ELR (cell line): ENCODE data around the gene ARPC4.
A peak's percentile ranks its signal among the peaks of the same experiment; 100 is the strongest.

Experiments
- DNase-seq: peaks from one replicate; pipeline ENCODE4 v3.0.0-alpha.2; 2015; ENCODE audit warnings: low read depth

ARPC4 gene

DNA sequence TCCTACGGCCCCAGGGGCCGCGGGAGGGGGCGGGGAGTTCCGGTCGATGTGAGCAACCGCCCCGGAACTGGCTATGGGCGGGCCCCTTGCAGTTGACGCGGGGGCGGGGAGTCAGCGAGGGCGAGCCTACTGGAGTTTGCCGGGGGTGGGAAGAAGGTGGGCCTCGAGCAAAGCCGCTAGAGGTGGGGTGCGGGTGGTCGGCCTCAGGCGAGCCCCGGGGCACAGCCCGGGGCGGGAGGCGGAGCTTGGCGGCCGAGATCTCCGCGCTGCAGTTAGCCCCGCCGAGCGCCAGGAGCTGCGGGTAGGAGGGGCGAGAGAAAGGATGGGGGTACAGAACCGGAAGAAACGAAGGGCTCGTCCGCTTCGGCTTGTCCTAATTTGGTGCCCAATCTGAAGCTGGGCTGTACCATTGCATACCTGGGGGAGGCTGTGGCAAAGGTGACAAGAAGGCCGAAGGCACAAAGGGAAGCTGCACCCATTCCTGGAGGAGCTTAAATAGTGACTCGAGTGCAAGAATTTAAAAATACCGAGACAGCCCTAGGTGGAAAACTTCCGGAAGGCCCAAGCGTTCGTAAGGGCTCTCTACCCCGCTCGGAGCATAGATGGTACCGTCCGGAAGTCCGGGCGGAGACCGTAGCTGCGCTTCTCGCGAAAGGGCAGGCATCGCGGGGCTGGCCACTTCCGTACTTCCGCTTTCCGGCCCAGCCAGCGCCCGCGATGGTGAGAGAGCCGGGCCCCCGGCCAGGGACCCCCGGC lies at the start of gene ARPC4, which contains the start of gene TADA3:
Gene ARPC4 (plus strand): TSS at position 678 of the 756 bp plus-strand sequence. CDS start 40 bp downstream, at position 718.
Gene TADA3 (minus strand): TSS at position 69 of the 756 bp plus-strand sequence. CDS start 1,007 bp downstream, outside the sequence.
- DNase-seq, result peak; percentile 96

DNA sequence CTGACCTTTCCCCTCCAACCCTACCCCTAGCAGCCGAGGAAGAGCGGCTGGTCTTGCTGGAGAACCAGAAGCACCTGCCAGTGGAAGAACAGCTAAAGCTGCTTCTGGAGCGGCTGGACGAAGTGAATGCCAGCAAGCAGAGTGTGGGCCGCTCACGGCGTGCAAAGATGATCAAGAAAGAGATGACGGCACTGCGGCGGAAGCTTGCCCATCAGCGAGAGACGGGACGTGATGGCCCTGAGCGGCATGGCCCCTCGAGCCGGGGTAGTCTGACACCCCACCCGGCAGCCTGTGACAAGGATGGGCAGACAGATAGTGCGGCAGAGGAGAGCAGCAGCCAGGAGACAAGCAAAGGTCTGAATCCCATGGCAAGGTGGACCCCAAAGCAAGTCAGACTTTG lies 49.3 kb upstream of the ARPC4 start:
- no peak for DNase-seq

DNA sequence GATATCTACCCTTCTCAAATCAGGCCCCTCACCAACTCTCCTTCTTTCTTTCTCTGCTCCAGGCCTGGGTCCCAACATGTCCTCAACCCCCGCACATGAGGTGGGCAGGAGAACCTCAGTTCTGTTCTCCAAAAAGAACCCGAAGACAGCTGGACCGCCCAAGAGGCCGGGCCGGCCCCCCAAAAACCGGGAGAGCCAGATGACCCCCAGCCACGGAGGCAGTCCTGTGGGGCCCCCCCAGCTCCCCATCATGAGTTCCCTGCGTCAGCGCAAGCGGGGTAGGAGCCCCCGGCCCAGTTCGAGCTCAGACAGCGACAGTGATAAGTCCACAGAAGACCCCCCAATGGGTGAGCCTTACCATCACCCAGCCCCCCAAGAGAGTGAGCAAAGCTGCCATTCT lies 48.7 kb upstream of the ARPC4 start:
- DNase-seq, result no peak

DNA sequence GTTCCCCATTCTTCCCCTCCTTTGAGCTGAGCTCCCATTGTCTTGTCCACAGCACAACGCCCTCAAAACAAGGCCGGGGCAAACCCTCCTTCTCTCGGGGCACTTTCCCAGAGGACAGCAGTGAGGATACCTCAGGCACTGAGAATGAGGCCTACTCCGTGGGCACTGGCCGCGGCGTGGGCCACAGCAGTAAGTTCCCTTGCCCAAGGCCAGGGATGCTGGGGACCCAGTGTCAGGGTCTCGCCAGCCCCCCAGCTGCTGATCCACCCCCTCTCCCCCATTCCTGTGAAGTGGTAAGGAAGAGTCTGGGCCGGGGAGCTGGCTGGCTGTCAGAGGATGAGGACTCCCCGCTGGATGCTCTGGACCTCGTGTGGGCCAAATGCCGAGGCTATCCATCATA lies 47.4 kb upstream of the ARPC4 start:
- DNase-seq, result no peak

DNA sequence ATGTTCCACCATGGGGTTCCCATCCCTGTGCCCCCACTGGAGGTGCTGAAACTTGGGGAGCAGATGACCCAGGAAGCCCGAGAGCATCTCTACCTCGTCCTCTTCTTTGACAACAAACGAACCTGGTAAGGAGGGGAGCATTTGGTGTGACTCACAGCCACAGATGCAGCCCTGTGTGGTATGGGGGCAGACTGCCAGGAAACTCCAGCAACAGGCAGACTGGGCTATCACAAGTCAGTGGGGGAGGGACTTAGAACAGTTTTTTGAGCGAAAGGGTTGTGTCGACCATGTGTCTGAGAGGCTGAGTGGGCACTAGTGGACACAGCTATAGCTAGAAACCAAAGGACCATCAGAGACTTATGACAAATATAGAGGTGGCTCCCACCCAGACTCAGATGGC lies 46.6 kb upstream of the ARPC4 start:
- DNase-seq, result peak; percentile 84

DNA sequence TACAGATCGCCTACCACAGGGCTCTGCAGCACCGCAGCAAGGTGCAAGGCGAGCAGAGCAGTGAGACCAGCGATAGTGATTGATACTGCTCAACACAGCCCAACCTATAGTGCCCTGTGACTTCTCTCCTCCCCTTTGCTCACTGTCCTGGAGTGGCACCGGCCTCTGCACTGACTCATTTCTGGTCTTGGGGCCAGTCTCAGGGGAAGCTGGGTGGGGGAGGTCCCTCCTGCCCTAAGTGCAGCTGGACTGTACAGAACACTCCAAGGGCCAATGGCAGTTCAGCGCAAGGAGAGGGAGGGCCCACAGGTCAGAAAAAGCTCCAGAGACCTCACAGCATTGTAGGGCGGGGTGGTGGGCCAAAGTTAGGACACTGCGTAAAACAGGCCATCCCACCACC lies 45.6 kb upstream of the ARPC4 start:
- peak; percentile 70 for DNase-seq

DNA sequence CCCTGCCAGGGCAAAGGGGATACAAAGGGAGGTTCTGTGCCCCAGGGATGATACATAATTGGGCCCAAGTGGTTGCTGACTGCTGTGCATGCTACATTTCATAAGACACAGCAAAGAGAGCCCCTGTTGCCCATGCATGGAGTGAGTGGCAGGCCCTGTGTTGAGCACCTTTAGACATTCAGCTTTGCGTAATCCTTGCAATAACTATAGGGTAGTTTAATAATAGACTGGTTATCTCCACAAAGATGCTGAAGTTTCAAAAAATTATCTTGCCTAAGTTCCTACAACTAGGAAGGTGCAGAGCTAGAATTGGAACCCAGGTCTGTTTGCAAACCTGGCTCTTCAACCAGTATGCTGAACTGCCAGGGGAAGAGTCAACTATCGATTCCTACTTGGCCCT lies 44.9 kb upstream of the ARPC4 start:
- DNase-seq, result no peak

DNA sequence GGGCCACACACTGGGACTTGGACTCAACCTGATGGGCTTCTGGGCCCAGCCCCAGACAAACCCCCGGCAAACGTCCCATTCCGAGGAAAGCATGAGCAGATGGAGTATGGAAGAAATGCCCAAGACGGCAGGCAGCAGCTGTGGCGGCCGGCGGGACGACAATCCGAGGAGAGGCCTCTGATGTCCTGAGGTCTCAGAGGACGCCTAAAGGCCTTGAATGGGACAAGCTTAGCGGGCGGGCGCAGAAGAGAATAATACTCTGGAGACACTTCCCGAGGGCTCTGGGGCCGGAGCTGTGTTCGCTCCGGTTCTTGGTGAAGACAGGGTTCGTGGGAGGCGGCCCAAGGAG lies 43.6 kb upstream of the ARPC4 start:
- DNase-seq, result no peak

DNA sequence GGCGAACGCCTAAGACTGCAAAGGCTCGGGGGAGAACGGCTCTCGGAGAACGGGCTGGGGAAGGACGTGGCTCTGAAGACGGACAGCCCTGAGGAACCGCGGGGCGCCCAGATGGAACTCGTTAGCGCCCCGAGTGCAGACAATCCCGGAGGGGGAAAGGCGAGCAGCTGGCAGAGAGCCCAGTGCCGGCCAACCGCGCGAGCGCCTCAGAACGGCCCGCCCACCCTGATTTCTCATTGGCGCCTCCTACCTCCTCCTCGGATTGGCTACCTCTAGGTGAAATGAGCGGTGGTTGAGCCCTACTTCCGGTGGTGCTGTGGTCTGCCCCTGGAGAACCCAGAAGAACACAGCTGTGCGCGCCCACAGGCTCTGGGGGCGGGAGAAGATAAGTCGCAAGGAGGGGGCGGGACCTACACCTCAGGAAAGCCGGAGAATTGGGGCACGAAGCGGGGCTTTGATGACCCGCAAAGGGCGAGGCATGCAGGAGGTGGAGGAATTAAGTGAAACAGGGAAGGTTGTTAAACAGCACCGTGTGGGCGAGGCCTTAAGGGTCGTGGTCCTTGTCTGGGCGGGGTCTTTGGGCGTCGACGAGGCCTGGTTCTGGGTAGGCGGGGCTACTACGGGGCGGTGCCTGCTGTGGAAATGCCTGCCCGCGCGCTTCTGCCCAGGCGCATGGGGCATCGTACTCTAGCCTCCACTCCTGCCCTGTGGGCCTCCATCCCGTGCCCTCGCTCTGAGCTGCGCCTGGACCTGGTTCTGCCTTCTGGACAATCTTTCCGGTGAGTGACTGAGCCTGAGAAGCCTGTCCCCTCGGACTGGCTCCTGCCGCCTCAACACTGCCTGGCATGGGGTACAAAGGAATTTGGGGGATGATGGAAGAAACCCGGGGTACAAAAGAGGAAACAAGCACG lies 43.0 kb upstream of the ARPC4 start, which contains the start of gene OGG1:
Gene OGG1 (plus strand): TSS at position 308 of the 911 bp plus-strand sequence. CDS start 335 bp downstream, at position 643.
- DNase-seq, result peak; percentile 99

DNA sequence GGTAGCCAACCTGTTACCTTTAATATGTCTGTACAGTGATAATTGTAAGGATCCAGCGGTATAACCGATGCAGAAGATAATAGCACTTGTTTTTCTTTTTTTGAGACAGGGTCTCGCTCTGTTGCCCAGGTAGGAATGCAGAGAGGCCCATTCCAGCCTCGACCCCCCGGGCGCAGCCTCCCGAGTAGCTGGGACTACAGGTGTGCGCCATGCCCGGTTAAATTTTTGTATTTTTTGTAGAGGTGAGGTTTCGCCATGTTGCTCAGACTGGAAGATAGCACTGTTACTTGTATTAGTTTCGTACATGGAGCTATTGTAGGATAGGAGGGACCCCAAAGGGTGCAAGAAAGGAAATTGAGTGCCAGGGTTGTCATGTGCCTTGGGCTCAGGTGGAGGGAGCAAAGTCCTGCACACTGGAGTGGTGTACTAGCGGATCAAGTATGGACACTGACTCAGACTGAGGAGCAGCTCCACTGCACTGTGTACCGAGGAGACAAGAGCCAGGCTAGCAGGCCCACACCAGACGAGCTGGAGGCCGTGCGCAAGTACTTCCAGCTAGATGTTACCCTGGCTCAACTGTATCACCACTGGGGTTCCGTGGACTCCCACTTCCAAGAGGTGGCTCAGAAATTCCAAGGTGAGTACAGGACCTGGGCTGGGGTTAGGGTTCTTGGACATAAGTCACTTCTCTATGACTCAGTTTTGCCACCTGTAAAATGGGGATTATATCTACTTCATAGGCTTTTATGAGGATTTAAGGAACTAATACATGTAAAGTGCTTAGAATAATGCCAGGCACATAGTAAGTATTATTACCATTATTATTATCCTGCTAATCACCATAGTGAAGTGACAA lies 42.1 kb upstream of the ARPC4 start:
- peak; percentile 47 for DNase-seq

DNA sequence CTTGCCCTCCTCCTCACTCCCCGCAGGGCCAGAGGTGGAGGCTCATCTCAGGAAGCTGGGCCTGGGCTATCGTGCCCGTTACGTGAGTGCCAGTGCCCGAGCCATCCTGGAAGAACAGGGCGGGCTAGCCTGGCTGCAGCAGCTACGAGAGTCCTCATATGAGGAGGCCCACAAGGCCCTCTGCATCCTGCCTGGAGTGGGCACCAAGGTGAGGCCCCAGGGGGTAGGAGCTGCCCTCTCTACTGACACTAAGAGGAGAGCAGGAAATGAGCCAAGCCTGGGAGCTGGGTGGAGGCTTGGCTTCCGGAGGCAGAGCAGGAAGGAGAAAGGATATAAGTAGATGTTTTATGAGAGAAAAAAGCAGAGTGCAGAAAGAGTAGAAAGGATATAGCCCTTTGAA lies 38.2 kb upstream of the ARPC4 start:
- peak; percentile 45 for DNase-seq

DNA sequence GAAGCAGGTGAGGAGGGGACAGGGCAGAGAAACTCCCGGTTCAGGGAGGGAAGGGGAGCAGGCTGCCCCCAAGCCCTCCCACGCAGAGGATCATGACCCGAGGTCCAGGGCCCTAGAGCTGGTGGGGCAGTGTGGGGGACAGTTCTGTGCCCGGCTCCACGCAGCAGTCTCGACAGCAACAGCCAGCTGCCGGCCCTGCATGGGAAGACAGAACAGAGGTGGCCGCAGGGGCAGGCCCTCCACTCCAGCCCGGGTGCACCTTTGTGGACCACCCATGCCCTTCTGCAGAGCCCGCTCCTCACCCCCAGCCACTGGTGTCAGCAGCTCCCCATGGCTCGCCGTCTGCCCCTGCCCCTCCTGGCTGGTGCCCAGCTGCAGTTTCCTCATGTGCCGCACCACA lies 35.5 kb upstream of the ARPC4 start:
- no peak for DNase-seq

DNA sequence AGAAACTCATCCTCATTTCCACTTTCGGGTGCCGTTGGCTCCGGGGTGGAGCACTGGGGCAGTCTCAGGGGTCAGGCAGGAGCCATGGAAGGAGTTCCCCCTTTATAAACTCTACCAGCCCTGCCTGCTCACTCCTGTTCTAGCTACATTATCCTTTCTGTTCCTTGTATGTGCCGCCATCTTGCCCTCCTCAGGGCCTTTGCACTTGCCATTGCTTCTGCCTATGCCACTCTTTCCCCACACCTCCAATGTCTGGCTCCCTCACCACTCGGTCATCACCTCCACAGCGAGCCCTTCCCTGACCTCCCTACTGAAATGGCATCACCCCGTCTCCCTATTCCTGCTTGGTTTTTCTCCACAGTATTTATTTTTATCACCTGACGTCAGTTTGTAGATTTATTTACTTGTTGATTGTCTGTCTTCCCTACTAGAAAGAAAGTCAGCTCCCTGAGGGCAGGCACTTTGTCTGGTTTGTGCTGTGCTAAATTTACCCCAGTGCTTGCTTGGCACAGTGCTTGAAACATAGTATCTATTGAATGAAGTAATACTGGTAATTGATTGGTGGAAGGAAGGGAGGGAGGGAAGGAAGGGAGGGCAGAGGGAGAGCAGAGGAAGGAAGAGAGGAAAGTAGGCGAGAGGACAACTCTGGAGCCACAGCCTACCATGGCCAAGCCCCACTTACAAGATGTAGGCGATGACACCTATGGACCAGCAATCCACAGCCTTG lies 31.9 kb upstream of the ARPC4 start:
- DNase-seq, result no peak

DNA sequence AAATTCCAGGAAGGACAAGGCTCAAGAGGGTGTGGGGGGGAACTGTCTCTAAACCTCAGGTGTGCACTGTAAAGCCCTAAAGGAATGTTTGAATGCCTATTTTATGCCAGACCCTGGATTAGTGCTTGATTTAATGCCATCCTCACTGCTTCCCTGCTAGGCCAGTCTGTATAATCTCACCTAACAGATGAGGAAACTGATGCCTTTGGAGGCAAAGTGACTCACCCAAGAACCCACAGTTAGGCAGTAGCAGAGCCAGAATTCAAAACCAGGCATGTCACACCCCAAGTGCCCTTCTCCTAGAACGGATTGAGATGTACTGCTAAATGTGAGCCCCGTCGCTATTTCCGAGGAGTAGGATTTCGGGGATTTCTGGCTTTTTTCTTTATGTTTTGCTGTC lies 31.0 kb upstream of the ARPC4 start:
- DNase-seq, result no peak

DNA sequence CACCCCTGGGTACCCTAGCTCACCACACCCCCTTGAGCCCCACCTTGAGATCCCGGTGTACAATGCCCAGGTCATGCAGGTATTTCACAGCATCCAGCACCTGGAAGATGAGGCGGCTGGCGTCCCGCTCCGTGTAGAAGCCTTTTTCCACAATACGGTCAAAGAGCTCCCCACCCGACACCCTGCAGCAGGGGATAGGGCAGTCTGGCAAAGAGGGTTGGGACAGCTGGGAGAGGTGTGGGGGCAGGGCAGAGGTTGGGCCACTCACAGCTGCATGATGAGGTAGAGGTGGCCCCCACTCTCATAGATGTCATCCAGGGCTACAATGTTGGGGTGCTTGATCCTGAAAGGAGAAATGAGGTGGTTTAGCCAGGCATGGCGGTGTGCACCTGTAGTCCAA lies 30.0 kb upstream of the ARPC4 start:
- DNase-seq, result no peak

DNA sequence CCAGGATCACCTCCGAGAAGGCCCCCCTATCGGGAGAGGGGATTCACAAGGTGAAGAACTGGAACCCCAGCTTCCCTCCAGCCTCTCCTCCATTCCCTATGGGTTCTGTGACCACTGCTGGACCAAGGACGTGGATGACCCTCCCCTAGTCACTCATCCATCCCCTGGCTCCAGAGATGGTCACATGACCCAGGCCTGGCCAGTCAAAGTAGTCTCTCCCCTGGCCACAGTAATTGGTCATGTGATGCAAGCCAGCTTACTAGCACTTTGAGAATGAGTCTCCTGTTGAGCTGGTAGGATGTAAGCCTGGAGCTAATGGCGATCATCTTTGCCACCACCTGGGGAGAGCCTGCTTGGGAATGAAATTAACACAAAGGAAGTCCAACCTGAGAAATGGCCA lies 27.0 kb upstream of the ARPC4 start:
- no peak for DNase-seq

DNA sequence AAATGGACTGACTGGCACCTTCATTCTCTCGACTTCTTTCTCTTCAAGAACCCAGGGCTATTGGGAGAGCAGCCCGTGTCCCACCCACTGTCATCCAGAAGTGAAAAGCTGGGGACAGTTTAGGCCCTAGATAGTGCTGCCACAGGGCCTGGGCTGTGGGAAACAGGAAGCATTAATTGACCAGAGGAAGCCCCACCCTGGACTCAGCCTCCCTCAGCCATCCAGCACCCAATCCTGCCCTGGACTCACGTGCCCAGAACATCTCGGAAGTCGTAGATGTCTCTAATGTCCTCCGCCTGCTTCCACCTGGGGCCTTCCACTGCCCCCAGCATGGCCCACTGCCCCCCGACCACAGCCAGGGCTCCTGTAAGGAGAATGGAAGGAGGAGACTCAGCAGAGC lies 25.5 kb upstream of the ARPC4 start:
- DNase-seq, result no peak

DNA sequence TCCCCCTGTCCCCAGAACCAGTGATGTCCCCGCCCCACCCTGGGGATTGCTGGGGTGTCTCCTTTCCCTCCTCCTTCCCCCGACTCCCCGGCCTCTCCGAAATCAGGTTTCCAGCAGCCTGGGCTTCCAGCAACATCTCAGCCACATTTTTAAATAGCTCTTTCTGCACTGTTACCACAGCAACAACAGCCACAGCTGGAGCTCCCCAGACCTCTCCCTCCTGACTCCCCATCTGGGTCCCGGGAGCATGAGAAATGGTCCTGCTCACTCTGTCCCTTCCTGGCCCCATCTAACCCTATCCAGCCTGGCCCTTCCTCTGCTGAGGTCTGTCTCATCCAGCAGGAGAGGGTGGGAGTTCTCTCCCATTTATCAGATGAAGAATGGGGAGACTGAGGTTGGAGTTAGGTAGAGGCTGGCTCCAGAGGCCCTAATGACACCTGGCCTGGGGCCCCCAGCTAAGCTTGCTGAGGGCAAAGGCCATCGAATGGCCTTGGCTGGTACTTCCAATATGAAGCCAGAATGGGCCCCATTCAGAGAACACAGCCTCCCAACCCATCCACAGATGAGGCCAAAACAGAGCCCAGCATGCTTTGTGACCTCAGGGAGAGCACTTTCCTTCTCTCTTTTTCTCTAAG lies 24.6 kb upstream of the ARPC4 start:
- DNase-seq, result no peak

DNA sequence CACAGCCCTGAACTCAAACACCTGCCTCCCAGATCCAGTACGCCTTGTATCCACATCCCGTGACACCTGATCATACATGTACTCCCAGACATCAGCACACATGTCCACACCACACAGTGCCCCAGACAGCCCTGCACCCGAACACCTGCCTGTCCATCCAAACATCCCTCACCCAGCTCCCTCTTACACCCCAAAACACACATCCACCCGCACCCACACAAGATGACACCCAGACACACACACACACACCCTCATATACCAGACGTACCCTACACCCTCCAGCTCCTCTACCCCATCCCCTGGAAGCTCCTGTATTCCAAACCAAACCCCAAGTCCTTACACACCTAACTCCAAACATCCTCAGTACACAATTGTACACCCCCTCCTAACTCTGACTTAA lies 23.9 kb upstream of the ARPC4 start:
- no peak for DNase-seq

DNA sequence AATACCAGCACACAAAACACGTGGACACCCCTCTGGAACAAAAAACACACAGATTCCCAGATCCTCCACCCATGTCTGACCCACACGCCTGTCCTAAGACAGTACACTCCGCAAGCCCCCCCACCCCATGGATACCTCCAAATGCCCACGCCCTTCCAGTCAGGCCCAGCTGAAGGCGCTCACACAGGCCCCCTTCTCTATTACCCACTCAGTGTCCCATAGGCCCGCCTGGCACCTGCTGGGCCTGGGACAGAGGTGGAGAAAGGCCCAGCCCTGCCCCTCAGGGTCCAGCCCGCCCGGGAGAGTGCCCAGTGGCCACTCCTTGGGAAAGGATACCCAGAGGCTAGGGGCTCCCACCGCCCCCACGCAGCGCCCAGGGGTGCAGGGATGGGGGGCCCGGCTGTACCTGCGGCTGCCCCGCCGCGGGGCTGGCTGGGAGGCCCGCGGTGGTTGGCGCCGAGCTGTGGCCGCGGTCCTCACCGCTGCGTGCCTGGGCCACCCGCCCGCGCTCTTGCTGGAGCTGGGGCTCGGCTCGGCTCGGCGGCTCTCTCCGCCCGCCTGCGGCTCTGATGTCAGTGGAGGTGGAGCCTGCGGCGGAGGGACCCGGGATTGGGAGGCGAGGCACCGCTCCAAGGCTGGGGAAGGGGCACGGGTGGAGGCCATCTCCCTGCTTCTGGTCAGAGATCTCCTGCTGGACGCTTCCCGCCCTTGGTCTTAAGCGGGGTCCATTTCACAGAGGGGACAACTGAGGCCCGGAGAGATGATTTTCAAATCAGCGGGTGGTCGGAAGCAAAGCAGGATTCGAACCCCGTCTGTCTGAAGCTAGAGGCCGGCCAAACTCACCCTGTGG lies 23.2 kb upstream of the ARPC4 start, which contains the start of gene CAMK1:
Gene CAMK1 (minus strand): TSS at position 522 of the 850 bp plus-strand sequence. CDS start 2,198 bp downstream, outside the sequence.
- DNase-seq, result peak; percentile 75
